ENCODE results near the gene NMT1.

GRCh38 chr17:45029758-45030423 is 31.2 kb upstream of the NMT1 start:
- TF ChIP-seq CTCF (IDR thresholded peaks at IDR 0.05 in 8 of 11, conservative IDR thresholded peaks at IDR 0.05 in 3 of 11): no peak
- TF ChIP-seq POLR2AphosphoS5 (IDR thresholded peaks at IDR 0.05): no peak
- no peak for TF ChIP-seq POLR2A (IDR thresholded peaks at IDR 0.05)

All from spleen (tissue), 7 donors.